Neural cell (in vitro differentiated cells): Measurements from ENCODE around the gene ADORA2A. TPM values are rescaled to one million over a fixed set of nuclear protein-coding genes. Genes with fewer than 3 reads are reported as not detected.

ENCODE experiments used
- H2AFZ ChIP-seq: fragments of 200-600, 300-800 bp; sonication (generic), shearing (Covaris generic); 2 replicates; pipeline ENCODE4 v1.6.0; 2014; ENCODE audit warnings: low read depth, mild to moderate bottlenecking, antibody characterized with exemption, low read length, moderate library complexity
- H3F3A ChIP-seq: fragments of 200-600 bp; shearing (Covaris generic); 2 replicates; pipeline ENCODE4 v1.6.1; 2016; ENCODE audit warnings: mild to moderate bottlenecking, moderate library complexity, mixed read lengths, antibody characterized with exemption, low read length; ENCODE audit not compliant: insufficient read depth, poor library complexity, severe bottlenecking
- H3K27ac ChIP-seq: fragments of 200-600, 300-800 bp; sonication (generic), shearing (Covaris generic); 2 replicates; pipeline ENCODE4 v1.5.1; 2014; ENCODE audit warnings: mild to moderate bottlenecking, low read length, moderate library complexity
- H3K27me3 ChIP-seq: fragments of 300-800, 200-600 bp; sonication (generic), shearing (Covaris generic); 2 replicates; pipeline ENCODE4 v1.6.0; 2014; ENCODE audit warnings: mild to moderate bottlenecking, low read depth, low read length, moderate library complexity; ENCODE audit not compliant: insufficient read depth
- H3K36me3 ChIP-seq: fragments of 300-800, 200-600 bp; sonication (generic), shearing (Covaris generic); 2 replicates; pipeline ENCODE4 v1.5.1; 2014; ENCODE audit warnings: mild to moderate bottlenecking, antibody characterized with exemption, low read length, moderate library complexity; ENCODE audit not compliant: insufficient read depth
- H3K4me2 ChIP-seq: fragments of 300-800, 200-600 bp; sonication (generic), shearing (Covaris generic); 2 replicates; pipeline ENCODE4 v1.6.0; 2014; ENCODE audit warnings: mild to moderate bottlenecking, low read length
- H3K4me3 ChIP-seq: fragments of 300-800, 200-600 bp; sonication (generic), shearing (Covaris generic); 2 replicates; pipeline ENCODE4 v1.5.1; 2014; ENCODE audit warnings: mild to moderate bottlenecking, low read length, moderate library complexity
- H3K79me2 ChIP-seq: fragments of 200-600 bp; shearing (Covaris generic); replicated peaks from 2 replicates; pipeline ENCODE4 v1.6.0; 2014; ENCODE audit warnings: mild to moderate bottlenecking, low read length, moderate library complexity; ENCODE audit not compliant: insufficient read depth
- H3K9ac ChIP-seq: fragments of 300-800, 200-600 bp; sonication (generic), shearing (Covaris generic); 2 replicates; pipeline ENCODE4 v1.6.1; 2016; ENCODE audit warnings: mild to moderate bottlenecking, low read length, mixed read lengths
- H3K9me2 ChIP-seq: fragments of 200-600 bp; shearing (Covaris generic); 2 replicates; pipeline ENCODE4 v1.6.1; 2016; ENCODE audit warnings: mild to moderate bottlenecking, low read length, mixed read lengths; ENCODE audit not compliant: insufficient read depth
- H3K9me3 ChIP-seq: fragments of 200-600, 300-800 bp; sonication (generic), shearing (Covaris generic); 2 replicates; pipeline ENCODE4 v1.6.1; 2016; ENCODE audit warnings: mild to moderate bottlenecking, mixed run types, low read length, moderate library complexity, mixed read lengths
- H4K20me1 ChIP-seq: fragments of 200-600 bp; shearing (Covaris generic); 2 replicates; pipeline ENCODE4 v1.6.1; 2016; ENCODE audit warnings: mild to moderate bottlenecking, mixed run types; ENCODE audit not compliant: insufficient read depth
- EP300 ChIP-seq: fragments of 450-650 bp; conservative IDR thresholded peaks from 2 replicates; pipeline ENCODE4 v1.6.1; 2014; ENCODE audit warnings: antibody characterized with exemption, mild to moderate bottlenecking, moderate library complexity; ENCODE audit not compliant: poor library complexity, severe bottlenecking
- EZH2 ChIP-seq: fragments of 200-600, 300-800 bp; shearing (Covaris generic), sonication (generic); IDR thresholded peaks from 2 replicates; pipeline ENCODE4 v1.6.1; 2014; ENCODE audit warnings: antibody characterized with exemption, low read length, borderline replicate concordance, mild to moderate bottlenecking; ENCODE audit not compliant: insufficient read depth, poor library complexity, severe bottlenecking
- MXI1 ChIP-seq: fragments of 450-650 bp; conservative IDR thresholded peaks from 2 replicates; pipeline ENCODE4 v1.6.1; 2014; ENCODE audit warnings: antibody characterized with exemption, mild to moderate bottlenecking; ENCODE audit not compliant: poor library complexity, severe bottlenecking
- POLR2AphosphoS5 ChIP-seq: IDR thresholded peaks from 2 replicates; pipeline ENCODE4 v1.6.1; 2012
- RAD21 ChIP-seq: fragments of 450-650 bp; conservative IDR thresholded peaks from 2 replicates; pipeline ENCODE4 v1.6.1; 2014; ENCODE audit warnings: antibody characterized with exemption, mild to moderate bottlenecking, moderate library complexity
- SMC3 ChIP-seq: fragments of 450-650 bp; conservative IDR thresholded peaks from 2 replicates; pipeline ENCODE4 v1.6.1; 2014; ENCODE audit warnings: antibody characterized with exemption, mild to moderate bottlenecking, moderate library complexity; ENCODE audit not compliant: poor library complexity
- TAF1 ChIP-seq: IDR thresholded peaks from 2 replicates; pipeline ENCODE4 v1.6.1; 2012; ENCODE audit warnings: low read depth
- polyA plus RNA-seq: library from polyadenylated mRNA; depleted of rRNA; stranded (reverse); fragments of >200 nt; gene quantifications from 2 replicates; pipeline ENCODE4 v1.2.3, GENCODE V29; 2014
- TF ChIP-seq, protein P1 (sequence below): IDR thresholded peaks from 2 replicates; pipeline ENCODE4 v1.6.1; 2012; ENCODE audit warnings: borderline replicate concordance
- TF ChIP-seq, protein P2 (sequence below): fragments of 450-650 bp; IDR thresholded peaks from 2 replicates; pipeline ENCODE4 v1.5.1; 2014; ENCODE audit warnings: antibody characterized with exemption, mild to moderate bottlenecking, moderate library complexity; ENCODE audit not compliant: poor library complexity, severe bottlenecking

Gene ADORA2A
- polyA plus RNA-seq, 1 donor from 2014 or later, result 2.9 TPM

GRCh38 chr22:24457894-24458420 lies 30.6 kb downstream of the ADORA2A start:
- Histone ChIP-seq H3K9me3 (no peaks in the 10 kb centered on the region), H3K4me2 (no peak overlapping the region), H3K27ac (no peak overlapping the region), H3K9me2 (no peaks in the 10 kb centered on the region), H3K4me3 (no peak overlapping the region), H3K79me2 (no peaks in the 10 kb centered on the region), H4K20me1 (no peaks in the 10 kb centered on the region), H3K9ac (no peak overlapping the region), H3K36me3 (no peaks in the 10 kb centered on the region), H3K27me3 (no peaks in the 10 kb centered on the region), H3F3A (no peaks in the 10 kb centered on the region), H2AFZ (no peak overlapping the region)
- no peak for TF ChIP-seq SMC3
- TF ChIP-seq MXI1, result no peak
- TF ChIP-seq RAD21, result no peak
- TF ChIP-seq POLR2AphosphoS5, result no peak
- TF ChIP-seq, protein P1, sequence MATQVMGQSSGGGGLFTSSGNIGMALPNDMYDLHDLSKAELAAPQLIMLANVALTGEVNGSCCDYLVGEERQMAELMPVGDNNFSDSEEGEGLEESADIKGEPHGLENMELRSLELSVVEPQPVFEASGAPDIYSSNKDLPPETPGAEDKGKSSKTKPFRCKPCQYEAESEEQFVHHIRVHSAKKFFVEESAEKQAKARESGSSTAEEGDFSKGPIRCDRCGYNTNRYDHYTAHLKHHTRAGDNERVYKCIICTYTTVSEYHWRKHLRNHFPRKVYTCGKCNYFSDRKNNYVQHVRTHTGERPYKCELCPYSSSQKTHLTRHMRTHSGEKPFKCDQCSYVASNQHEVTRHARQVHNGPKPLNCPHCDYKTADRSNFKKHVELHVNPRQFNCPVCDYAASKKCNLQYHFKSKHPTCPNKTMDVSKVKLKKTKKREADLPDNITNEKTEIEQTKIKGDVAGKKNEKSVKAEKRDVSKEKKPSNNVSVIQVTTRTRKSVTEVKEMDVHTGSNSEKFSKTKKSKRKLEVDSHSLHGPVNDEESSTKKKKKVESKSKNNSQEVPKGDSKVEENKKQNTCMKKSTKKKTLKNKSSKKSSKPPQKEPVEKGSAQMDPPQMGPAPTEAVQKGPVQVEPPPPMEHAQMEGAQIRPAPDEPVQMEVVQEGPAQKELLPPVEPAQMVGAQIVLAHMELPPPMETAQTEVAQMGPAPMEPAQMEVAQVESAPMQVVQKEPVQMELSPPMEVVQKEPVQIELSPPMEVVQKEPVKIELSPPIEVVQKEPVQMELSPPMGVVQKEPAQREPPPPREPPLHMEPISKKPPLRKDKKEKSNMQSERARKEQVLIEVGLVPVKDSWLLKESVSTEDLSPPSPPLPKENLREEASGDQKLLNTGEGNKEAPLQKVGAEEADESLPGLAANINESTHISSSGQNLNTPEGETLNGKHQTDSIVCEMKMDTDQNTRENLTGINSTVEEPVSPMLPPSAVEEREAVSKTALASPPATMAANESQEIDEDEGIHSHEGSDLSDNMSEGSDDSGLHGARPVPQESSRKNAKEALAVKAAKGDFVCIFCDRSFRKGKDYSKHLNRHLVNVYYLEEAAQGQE, result no peak
- TF ChIP-seq EP300, result no peak
- TF ChIP-seq TAF1, result no peak
- TF ChIP-seq EZH2, result no peak
- TF ChIP-seq, protein P2, sequence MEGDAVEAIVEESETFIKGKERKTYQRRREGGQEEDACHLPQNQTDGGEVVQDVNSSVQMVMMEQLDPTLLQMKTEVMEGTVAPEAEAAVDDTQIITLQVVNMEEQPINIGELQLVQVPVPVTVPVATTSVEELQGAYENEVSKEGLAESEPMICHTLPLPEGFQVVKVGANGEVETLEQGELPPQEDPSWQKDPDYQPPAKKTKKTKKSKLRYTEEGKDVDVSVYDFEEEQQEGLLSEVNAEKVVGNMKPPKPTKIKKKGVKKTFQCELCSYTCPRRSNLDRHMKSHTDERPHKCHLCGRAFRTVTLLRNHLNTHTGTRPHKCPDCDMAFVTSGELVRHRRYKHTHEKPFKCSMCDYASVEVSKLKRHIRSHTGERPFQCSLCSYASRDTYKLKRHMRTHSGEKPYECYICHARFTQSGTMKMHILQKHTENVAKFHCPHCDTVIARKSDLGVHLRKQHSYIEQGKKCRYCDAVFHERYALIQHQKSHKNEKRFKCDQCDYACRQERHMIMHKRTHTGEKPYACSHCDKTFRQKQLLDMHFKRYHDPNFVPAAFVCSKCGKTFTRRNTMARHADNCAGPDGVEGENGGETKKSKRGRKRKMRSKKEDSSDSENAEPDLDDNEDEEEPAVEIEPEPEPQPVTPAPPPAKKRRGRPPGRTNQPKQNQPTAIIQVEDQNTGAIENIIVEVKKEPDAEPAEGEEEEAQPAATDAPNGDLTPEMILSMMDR, result no peak

DNA sequence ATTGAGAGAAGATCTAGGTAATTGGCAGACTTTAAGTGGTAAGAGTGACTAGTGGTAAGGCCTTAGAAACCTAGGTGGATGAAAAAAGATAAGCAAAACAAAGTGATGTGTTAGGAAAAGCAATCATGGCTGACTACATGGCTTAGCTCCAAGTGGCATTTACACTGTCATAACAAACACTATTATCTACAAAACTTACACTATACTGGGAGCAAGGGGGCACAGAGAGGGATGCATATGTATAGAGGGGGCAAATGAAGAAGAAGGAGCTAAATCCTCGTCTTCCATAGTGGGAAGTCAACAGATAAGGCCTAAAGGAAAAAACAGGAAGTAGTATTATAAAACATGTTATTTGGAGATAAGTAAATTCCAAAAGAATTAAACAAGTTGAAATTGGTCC lies 32.5 kb downstream of the ADORA2A start:
- no peaks in the 10 kb centered on the region for H4K20me1 ChIP-seq

More for the DNA sequence above, 32.5 kb downstream of the ADORA2A start:
- H3K4me2 ChIP-seq, result no peak overlapping the region
- no peak overlapping the region for H3K9ac ChIP-seq
- TF ChIP-seq SMC3 (no peak), EZH2 (no peak), POLR2AphosphoS5 (no peak), MXI1 (no peak), EP300 (no peak), RAD21 (no peak), TAF1 (no peak)
- TF ChIP-seq, protein P1, result no peak
- TF ChIP-seq, protein P2, result no peak
- H3K27me3 ChIP-seq, result no peaks in the 10 kb centered on the region
- no peaks in the 10 kb centered on the region for H3K36me3 ChIP-seq
- H3K4me3 ChIP-seq, result no peak overlapping the region
- no peaks in the 10 kb centered on the region for H3K79me2 ChIP-seq
- H2AFZ ChIP-seq, result no peak overlapping the region
- H3K9me3 ChIP-seq, result no peaks in the 10 kb centered on the region
- H3K27ac ChIP-seq, result no peak overlapping the region
- no peaks in the 10 kb centered on the region for H3K9me2 ChIP-seq
- no peaks in the 10 kb centered on the region for H3F3A ChIP-seq
